K562 (cell line): ENCODE results near the gene TEX50. TPM values are rescaled to one million over a fixed set of nuclear protein-coding genes. Genes with fewer than 3 reads are reported as not detected.
A peak's percentile ranks its signal among the peaks of the same experiment; 100 is the strongest.

Experiments used
- ATAC-seq: fragments of 200-7000 bp; cut with Tn5 transposase; 3 replicates; pipeline ENCODE4 v1.9.1; 2020; ENCODE audit warnings: moderate library complexity
- BruUV-seq: library from RNA; stranded (reverse); fragments of 400-500 nt; replicated peaks from 2 replicates; lab custom pipeline; 2021; lab: Mats Ljungman, UMichigan
- CTCF ChIA-PET: fragments of 300-600 bp; formaldehyde crosslinking; extraction: SDS; loops from one replicate; lab custom pipeline; 2021; ENCODE audit warnings: low intra/inter-chr PET ratio; lab: Yijun Ruan, JAX
- POLR2A ChIA-PET: fragments of 300-600, 350-650 bp; sonication (Branson Sonifier 250); formaldehyde crosslinking; extraction: SDS; loops from one replicate; lab custom pipeline; 2021; ENCODE audit warnings: antibody characterized with exemption, inconsistent platforms; lab: Yijun Ruan, JAX
- DNase-seq, 4 experiments: peaks; one replicate each; pipeline versions ENCODE4 v3.0.0 to v3.0.0-alpha.2; 2011 to 2018; ENCODE audit warnings: low spot score in 3 of 4, mixed read lengths in 3 of 4; ENCODE audit errors: extremely low read depth in 1 of 4
- FAIRE-seq: peaks from 2 replicates; lab custom pipeline; 2011; peaks lifted over from hg19 to GRCh38; lab: Jason Lieb, UNC
- H2AFZ ChIP-seq: 2 replicates; pipeline ENCODE4 v1.6.0; 2011; ENCODE audit warnings: low read depth, low read length, control low read depth, inconsistent platforms
- H3K27ac ChIP-seq: fragments of 200-600 bp; 3 replicates; pipeline ENCODE4 v1.8.0; 2011; ENCODE audit warnings: low read depth, mild to moderate bottlenecking, control low read depth, inconsistent platforms, low read length, moderate library complexity, mixed read lengths; ENCODE audit errors: extremely low read depth
- H3K27me3 ChIP-seq, 2 experiments: fragments of 300-600 bp in 1 of 2; 2 replicates in 1 of 2; 3 replicates in 1 of 2; pipeline versions ENCODE4 v1.6.0 to v1.8.0; 2011; ENCODE audit warnings: inconsistent platforms in 2 of 2, low read length in 2 of 2, mild to moderate bottlenecking in 1 of 2, mixed read lengths in 1 of 2, moderate library complexity in 1 of 2; ENCODE audit not compliant: control insufficient read depth in 2 of 2, insufficient read depth in 2 of 2
- H3K36me3 ChIP-seq: fragments of 300-600 bp; 3 replicates; pipeline ENCODE4 v1.8.0; 2011; ENCODE audit warnings: mild to moderate bottlenecking, low read length, inconsistent platforms; ENCODE audit not compliant: control insufficient read depth, insufficient read depth
- H3K4me1 ChIP-seq, 2 experiments: fragments of 200-600 bp in 1 of 2; replicated peaks in 1 of 2; 2 replicates in 1 of 2; 3 replicates in 1 of 2; pipeline versions ENCODE4 v1.5.1 to v1.8.0; 2011; ENCODE audit warnings: inconsistent platforms in 2 of 2, low read length in 2 of 2, mild to moderate bottlenecking in 1 of 2, mixed read lengths in 1 of 2, moderate library complexity in 1 of 2; ENCODE audit not compliant: control insufficient read depth in 2 of 2, insufficient read depth in 2 of 2
- H3K4me2 ChIP-seq: 2 replicates; pipeline ENCODE4 v1.6.1; 2011; ENCODE audit warnings: low read length, control low read depth, inconsistent platforms, mixed read lengths; ENCODE audit not compliant: insufficient read depth
- H3K4me3 ChIP-seq: fragments of 200-600 bp; sonication (generic), shearing (Covaris generic); 2 replicates; pipeline ENCODE4 v1.5.1; 2016; ENCODE audit warnings: control low read depth, inconsistent platforms
- H3K79me2 ChIP-seq: fragments of 200-600 bp; 3 replicates; pipeline ENCODE4 v1.8.0; 2011; ENCODE audit warnings: low read length, inconsistent platforms; ENCODE audit not compliant: control insufficient read depth, insufficient read depth
- H3K9ac ChIP-seq, 2 experiments: 2 replicates each; pipeline versions ENCODE4 v1.6.0 to v1.6.1; 2011; ENCODE audit warnings: low read depth in 2 of 2, low read length in 2 of 2, control low read depth in 1 of 2, inconsistent platforms in 1 of 2, mild to moderate bottlenecking in 1 of 2, mixed read lengths in 1 of 2; ENCODE audit not compliant: insufficient read depth in 1 of 2
- H3K9me1 ChIP-seq: one replicate; pipeline ENCODE4 v1.6.0; 2011; ENCODE audit warnings: inconsistent platforms, mild to moderate bottlenecking, low read length, moderate library complexity; ENCODE audit not compliant: control insufficient read depth, insufficient read depth
- H3K9me3 ChIP-seq: replicated peaks from 2 replicates; pipeline ENCODE4 v1.5.1; 2011; ENCODE audit warnings: low read depth, low read length, inconsistent platforms; ENCODE audit not compliant: control insufficient read depth, insufficient read depth
- H4K20me1 ChIP-seq: replicated peaks from 2 replicates; pipeline ENCODE4 v1.6.1; 2011; ENCODE audit warnings: low read length, inconsistent platforms, mixed read lengths; ENCODE audit not compliant: control insufficient read depth, insufficient read depth
- ATF7 ChIP-seq: fragments of 450-650 bp; IDR thresholded peaks from 2 replicates; pipeline ENCODE4 v1.7.1; 2014; ENCODE audit warnings: mild to moderate bottlenecking, moderate library complexity
- DDX20 ChIP-seq: fragments of 450-650 bp; IDR thresholded peaks from 2 replicates; pipeline ENCODE4 v1.6.1; 2016; ENCODE audit warnings: missing genetic modification characterization, low read depth, mild to moderate bottlenecking, missing compliant biosample characterization, moderate library complexity
- DPF2 ChIP-seq: fragments of 450-650 bp; IDR thresholded peaks from 2 replicates; pipeline ENCODE4 v1.6.1; 2016
- ESRRA ChIP-seq: fragments of 450-650 bp; IDR thresholded peaks from 2 replicates; pipeline ENCODE4 v1.6.1; 2014; ENCODE audit warnings: low read depth, mild to moderate bottlenecking, moderate library complexity, borderline replicate concordance
- FOXJ2 ChIP-seq: fragments of 200-800 bp; sonication (Bioruptor generic); IDR thresholded peaks from 2 replicates; pipeline ENCODE4 v1.6.1; 2016; ENCODE audit warnings: missing genetic modification characterization, missing compliant biosample characterization
- MYNN ChIP-seq, 2 experiments: sonication (generic); formaldehyde crosslinking in 1 of 2; IDR thresholded peaks; 2 replicates each; pipeline versions ENCODE4 v1.5.0 to v1.6.1; 2016 to 2020; ENCODE audit warnings: antibody characterized with exemption in 1 of 2, missing genetic modification reagents in 1 of 2
- NR2C2 ChIP-seq, 2 experiments: fragments of 200-800 bp in 1 of 2; sonication (Bioruptor generic) in 1 of 2; sonication (generic) in 1 of 2; formaldehyde crosslinking in 1 of 2; IDR thresholded peaks; 2 replicates each; pipeline versions ENCODE4 v1.6.1 to v1.8.0; 2016 to 2022; ENCODE audit warnings: mild to moderate bottlenecking in 1 of 2, missing compliant biosample characterization in 1 of 2, missing genetic modification characterization in 1 of 2, missing genetic modification reagents in 1 of 2
- RFX1 ChIP-seq: fragments of 450-650 bp; IDR thresholded peaks from 2 replicates; pipeline ENCODE4 v1.6.1; 2016; ENCODE audit warnings: mild to moderate bottlenecking, moderate library complexity
- ZC3H8 ChIP-seq: fragments of 450-650 bp; IDR thresholded peaks from 2 replicates; pipeline ENCODE4 v1.6.1; 2017
- WGBS: fragments of 100-300 bp; shearing (Covaris generic); methylation state at CpG from one replicate; pipeline ENCODE4 v1.1.6; 2016; ENCODE audit warnings: low coverage, mixed read lengths; ENCODE audit not compliant: insufficient coverage; ENCODE audit errors: missing lambda C conversion rate; 5-methylcytosine and 5-hydroxymethylcytosine counted together
- in situ Hi-C: fragments of 300-500 bp; cut with MboI; formaldehyde crosslinking; loops from 4 replicates; pipeline ENCODE4 v1.15.0; 2018; ENCODE audit warnings: inconsistent platforms, mixed read lengths
- intact Hi-C: fragments of 100-400 bp; cut with micrococcal nuclease; formaldehyde crosslinking; loops from 2 replicates; pipeline ENCODE4 v1.14.2; 2022
- polyA plus RNA-seq, 8 experiments: library from polyadenylated mRNA; depleted of rRNA in 4 of 8; stranded (reverse) in 5 of 8; unstranded in 3 of 8; fragments of >200 nt; fragmentation: Nextera tagmentation in 2 of 8; fragmentation: Illumina TruSeq in 1 of 8; extraction: Ambion mirVana in 2 of 8; extraction: Trizol in 1 of 8; gene quantifications; 2 replicates each; pipeline versions ENCODE4 v1.2.1 to v1.2.3, GENCODE V29; 2011 to 2014; ENCODE audit warnings: inconsistent platforms in 1 of 8, missing spikeins in 1 of 8
- total RNA-seq, 7 experiments: library from RNA; depleted of rRNA in 6 of 7; stranded (reverse); fragments of >200 nt in 6 of 7; fragmentation: Illumina TruSeq in 2 of 7; extraction: Trizol in 2 of 7; gene quantifications; 2 replicates each; pipeline versions ENCODE4 v1.2.1 to v1.2.3, GENCODE V29; 2011 to 2021; ENCODE audit warnings: low replicate concordance in 1 of 7
- TF ChIP-seq, protein P1 (sequence below): sonication (generic); IDR thresholded peaks from 2 replicates; pipeline ENCODE4 v1.6.1; 2016

The TEX50 gene
- total and polyA plus RNA-seq, 9 of the 15 experiments (the other 6 are each of a cell fraction or from before 2014, with no cell fraction given): not detected

DNA sequence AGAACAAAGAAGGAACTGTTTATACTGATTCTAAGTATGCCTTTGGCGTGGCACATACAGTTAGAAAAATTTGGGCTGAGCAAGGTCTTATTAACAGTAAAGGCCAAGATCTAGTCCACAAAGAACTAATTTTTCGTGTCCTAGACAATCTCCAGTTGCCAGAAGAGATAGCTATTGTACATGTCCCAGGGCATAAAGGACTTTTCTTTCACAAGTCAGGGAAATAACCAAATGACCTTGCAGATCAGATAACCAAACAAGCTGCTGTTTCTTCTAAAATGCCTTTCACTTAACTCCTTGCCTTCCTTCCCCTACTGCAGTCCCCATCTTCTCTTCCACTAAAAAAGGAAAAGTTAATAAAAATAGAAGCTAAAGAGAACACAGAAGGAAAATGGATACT, 4.0 kb downstream of the TEX50 start:
- 11% methylated on average over 2 of the region's 2 CpGs for WGBS
- H3K9me3 ChIP-seq: no peaks in the 10 kb centered on the region; the same call in 1 of the 2 replicates
- H3K4me3 ChIP-seq: no peak overlapping the region
- H3K79me2 ChIP-seq: no peaks in the 10 kb centered on the region
- no peaks in the 10 kb centered on the region for H4K20me1 ChIP-seq
- ChIA-PET POLR2A (interaction anchor here (0.5 to 2.1 kb wide), 7 partner anchors 14 to 179 kb away, joined by 3 to 9 read pairs (median 3); no protein-coding TSS in a partner anchor), CTCF (no interaction called here)
- no peak for FAIRE-seq
- ATAC-seq: peak; percentile 42
- no peaks in the 10 kb centered on the region for H3K36me3 ChIP-seq
- BruUV-seq: no TSS peak
- H3K27ac ChIP-seq: no peak overlapping the region
- H2AFZ ChIP-seq: peak overlapping the region; percentile 62
- no peak overlapping the region for H3K9ac ChIP-seq
- no peaks in the 10 kb centered on the region for H3K9me1 ChIP-seq
- in situ Hi-C loops: no loop called here
- no peaks in the 10 kb centered on the region for H3K27me3 ChIP-seq
- intact Hi-C loops: no loop called here
- TF ChIP-seq DDX20 (tag) (no peak), ZC3H8 (no peak), ATF7 (no peak), MYNN (IDR thresholded peaks at IDR 0.05) (peak; percentile 69; the same call in 1 of the 2 replicates), MYNN (CRISPR knock-in tag; IDR thresholded peaks at IDR 0.05) (no peak), NR2C2 (CRISPR knock-in tag; IDR thresholded peaks at IDR 0.05) (no peak), NR2C2 (tag; IDR thresholded peaks at IDR 0.05) (peak; percentile 37; the same call in 1 of the 2 replicates), RFX1 (peak; percentile 35), DPF2 (peak; percentile 34; the same call in 1 of the 2 replicates), FOXJ2 (peak; percentile 61), ESRRA (peak; percentile 33; the same call in 1 of the 2 replicates)
- TF ChIP-seq, protein P1, sequence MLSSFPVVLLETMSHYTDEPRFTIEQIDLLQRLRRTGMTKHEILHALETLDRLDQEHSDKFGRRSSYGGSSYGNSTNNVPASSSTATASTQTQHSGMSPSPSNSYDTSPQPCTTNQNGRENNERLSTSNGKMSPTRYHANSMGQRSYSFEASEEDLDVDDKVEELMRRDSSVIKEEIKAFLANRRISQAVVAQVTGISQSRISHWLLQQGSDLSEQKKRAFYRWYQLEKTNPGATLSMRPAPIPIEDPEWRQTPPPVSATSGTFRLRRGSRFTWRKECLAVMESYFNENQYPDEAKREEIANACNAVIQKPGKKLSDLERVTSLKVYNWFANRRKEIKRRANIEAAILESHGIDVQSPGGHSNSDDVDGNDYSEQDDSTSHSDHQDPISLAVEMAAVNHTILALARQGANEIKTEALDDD: 0 out of 2 replicates have a peak, but pooled peaks have one; percentile 40
- peaks cover 0 to 3% of the 10 kb centered on the region in 2 experiments; a peak in 2 of 5 replicates for H3K4me1 ChIP-seq
- H3K4me2 ChIP-seq: no peak overlapping the region; the same call in 1 of the 2 replicates
- peak in 1 of 4 experiments; percentile 28 for DNase-seq
